Measurements from ENCODE around the gene TRPM4.

Gene TRPM4

DNA sequence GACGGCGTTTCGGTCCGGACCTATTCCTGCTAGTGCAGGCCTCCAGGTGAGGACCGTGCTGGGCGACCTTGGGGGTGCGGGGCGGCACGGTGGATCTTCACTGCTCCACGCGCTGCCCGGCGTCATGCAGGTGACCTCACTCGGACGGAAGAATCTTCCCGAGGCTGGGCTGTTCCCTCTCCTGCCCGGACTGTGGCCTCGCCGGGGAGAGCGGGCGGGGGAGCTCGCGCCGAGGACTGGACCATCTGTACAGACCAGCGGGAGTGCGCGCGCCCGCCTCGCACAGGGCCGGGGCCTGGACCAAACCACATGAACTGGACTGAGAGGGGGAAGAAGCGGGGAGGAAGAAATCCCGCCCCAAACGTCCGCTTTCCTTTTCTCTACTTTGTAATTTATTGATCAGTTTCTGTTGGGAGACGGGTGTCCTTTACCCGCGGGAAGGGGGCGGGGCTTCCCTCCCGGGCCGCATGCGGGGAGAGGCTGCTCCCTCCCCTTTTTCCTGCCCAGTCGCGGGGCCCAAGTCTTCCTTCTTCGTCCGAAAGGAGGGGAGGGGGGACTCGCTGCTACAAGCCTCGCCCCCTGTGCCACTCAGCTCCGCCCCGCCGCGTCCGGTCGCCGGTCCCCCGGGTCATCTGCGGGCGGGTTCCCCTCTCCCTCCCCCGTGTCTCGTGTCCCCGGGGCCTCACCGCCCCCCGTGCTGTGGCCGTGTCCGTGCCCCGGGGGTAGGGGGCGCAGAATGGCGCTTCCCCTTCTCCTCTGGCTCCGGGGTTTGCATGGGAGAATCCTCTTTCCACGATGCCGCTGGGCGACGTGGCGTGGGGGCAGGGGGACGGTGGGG, 7.3 kb upstream of the TRPM4 start:
- H3K4me1 Mint-ChIP-seq = peaks cover 35% of the 10 kb centered on the region
- H3K36me3 Mint-ChIP-seq = peaks cover 5% of the 10 kb centered on the region
- DNase-seq = peak; percentile 73
- H3K27ac Mint-ChIP-seq = no peak overlapping the region
- CTCF ChIA-PET = no interaction called here
- peak overlapping the region; percentile 73 for H3K4me3 Mint-ChIP-seq
- peaks cover 4% of the 10 kb centered on the region for H3K9me3 Mint-ChIP-seq
- H3K27me3 Mint-ChIP-seq = peaks cover 100% of the 10 kb centered on the region

DNA sequence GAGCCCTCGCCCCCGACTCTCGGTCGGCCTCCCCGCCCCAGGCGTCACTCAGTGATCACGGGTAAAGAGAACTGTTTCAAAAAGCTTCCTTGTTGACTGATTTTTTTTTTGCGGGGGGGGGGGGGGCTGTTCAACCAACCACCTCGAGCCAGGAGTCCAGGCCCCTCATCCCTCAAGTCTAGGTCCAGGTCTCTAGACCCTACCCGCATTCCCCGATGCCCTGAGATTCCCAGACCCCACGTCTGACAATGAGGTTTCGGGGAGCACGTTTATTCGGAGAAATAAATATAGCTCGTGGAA, 6.7 kb upstream of the TRPM4 start:
- H3K4me1 Mint-ChIP-seq = peaks cover 29% of the 10 kb centered on the region
- CTCF ChIA-PET = no interaction called here

DNA sequence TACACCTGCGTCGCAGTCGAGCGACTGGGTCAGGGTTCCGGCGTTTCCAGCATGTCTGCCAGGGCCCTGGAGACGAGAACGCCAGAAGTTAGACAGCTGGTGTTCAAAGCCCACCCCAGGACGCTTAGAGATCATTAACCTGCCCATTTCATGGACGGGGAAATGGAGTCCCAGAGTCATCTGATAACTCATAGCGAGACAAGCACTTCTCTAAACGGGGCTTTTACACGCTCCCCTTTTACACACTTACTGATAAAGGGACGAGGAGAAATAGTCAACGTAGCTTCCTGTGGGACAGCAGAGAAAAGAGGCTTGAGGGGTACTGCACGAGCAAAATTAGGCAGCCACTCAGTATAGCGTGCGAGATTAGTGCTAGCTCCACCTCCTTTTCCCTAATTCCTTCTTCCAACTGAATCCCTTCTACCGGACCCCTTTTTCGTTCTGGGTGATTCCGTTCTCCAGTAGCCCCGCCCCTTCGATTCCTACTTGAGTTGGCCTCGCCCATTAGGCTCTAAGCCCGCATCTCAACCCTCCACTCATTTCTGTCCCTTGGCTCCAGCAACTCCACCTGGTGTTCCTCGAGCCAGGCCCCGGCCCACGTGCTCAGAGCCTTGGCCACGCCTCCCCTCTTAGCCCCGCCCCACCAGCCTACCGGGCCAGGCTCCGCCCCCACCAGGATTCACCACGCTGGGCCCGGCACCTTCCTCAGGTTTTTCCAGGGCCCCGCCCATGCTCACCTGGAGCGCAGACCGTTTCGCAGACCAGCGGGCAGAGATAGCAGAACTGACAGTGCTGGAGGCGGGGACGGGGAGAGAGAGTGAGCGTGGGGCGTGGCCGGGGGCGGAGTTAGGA, 6.1 kb upstream of the TRPM4 start:
- Mint-ChIP-seq H3K4me3 (peak overlapping the region; percentile 24), H3K27me3 (peaks cover 100% of the 10 kb centered on the region), H3K4me1 (peaks cover 24% of the 10 kb centered on the region), H3K9me3 (peaks cover 4% of the 10 kb centered on the region), H3K27ac (no peak overlapping the region), H3K36me3 (peaks cover 5% of the 10 kb centered on the region)
- CTCF ChIA-PET = no interaction called here
- DNase-seq = peak; percentile 58

More for the DNA sequence above, 6.7 kb upstream of the TRPM4 start:
- peaks cover 100% of the 10 kb centered on the region for H3K27me3 Mint-ChIP-seq
- H3K36me3 Mint-ChIP-seq = peaks cover 5% of the 10 kb centered on the region
- no peak overlapping the region for H3K27ac Mint-ChIP-seq
- no peak overlapping the region for H3K4me3 Mint-ChIP-seq
- no peak for DNase-seq
- peaks cover 4% of the 10 kb centered on the region for H3K9me3 Mint-ChIP-seq

DNA sequence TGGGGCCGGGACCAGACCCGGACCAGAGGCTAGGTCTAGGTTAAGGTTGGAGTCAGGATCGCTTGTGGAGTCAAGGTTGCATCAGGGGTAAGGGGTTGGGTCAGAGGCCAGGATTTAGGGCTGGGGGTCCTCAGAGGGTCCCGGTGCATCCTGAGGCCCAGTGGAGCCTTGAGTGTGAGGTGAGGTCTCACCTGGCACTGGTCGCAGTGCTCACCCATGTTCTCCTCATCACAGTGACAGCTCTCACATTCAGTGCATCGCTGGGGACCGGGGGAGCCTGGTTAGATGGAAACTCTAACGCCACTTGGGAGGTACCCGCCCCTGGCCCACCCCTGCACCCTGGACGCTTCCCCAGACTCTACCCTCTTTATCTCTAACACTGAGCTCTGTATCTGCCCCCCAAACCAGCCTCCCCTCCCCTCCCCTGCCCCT, 5.5 kb upstream of the TRPM4 start:
- Mint-ChIP-seq H3K9me3 (peaks cover 4% of the 10 kb centered on the region), H3K4me1 (peaks cover 24% of the 10 kb centered on the region), H3K27ac (no peak overlapping the region), H3K4me3 (no peak overlapping the region), H3K36me3 (peaks cover 5% of the 10 kb centered on the region), H3K27me3 (peaks cover 98% of the 10 kb centered on the region)
- DNase-seq = no peak
- CTCF ChIA-PET = no interaction called here

GRCh38 chr19:49153167-49153809, 4.3 kb upstream of the TRPM4 start:
- Mint-ChIP-seq H3K27me3 (peaks cover 98% of the 10 kb centered on the region), H3K36me3 (peaks cover 5% of the 10 kb centered on the region), H3K9me3 (peaks cover 4% of the 10 kb centered on the region), H3K4me3 (no peak overlapping the region), H3K4me1 (peaks cover 26% of the 10 kb centered on the region), H3K27ac (no peak overlapping the region)
- CTCF ChIA-PET = no interaction called here
- no peak for DNase-seq

GRCh38 chr19:49154279-49154678, 3.3 kb upstream of the TRPM4 start:
- H3K27ac Mint-ChIP-seq = no peak overlapping the region
- H3K36me3 Mint-ChIP-seq = peaks cover 3% of the 10 kb centered on the region
- peaks cover 4% of the 10 kb centered on the region for H3K9me3 Mint-ChIP-seq
- H3K4me1 Mint-ChIP-seq = peaks cover 22% of the 10 kb centered on the region
- CTCF ChIA-PET = interaction anchor here (1.5 kb wide), 1 partner anchor 8 kb away, joined by 5 read pairs; no protein-coding TSS in a partner anchor
- no peak overlapping the region for H3K4me3 Mint-ChIP-seq
- no peak for DNase-seq
- peaks cover 98% of the 10 kb centered on the region for H3K27me3 Mint-ChIP-seq

DNA sequence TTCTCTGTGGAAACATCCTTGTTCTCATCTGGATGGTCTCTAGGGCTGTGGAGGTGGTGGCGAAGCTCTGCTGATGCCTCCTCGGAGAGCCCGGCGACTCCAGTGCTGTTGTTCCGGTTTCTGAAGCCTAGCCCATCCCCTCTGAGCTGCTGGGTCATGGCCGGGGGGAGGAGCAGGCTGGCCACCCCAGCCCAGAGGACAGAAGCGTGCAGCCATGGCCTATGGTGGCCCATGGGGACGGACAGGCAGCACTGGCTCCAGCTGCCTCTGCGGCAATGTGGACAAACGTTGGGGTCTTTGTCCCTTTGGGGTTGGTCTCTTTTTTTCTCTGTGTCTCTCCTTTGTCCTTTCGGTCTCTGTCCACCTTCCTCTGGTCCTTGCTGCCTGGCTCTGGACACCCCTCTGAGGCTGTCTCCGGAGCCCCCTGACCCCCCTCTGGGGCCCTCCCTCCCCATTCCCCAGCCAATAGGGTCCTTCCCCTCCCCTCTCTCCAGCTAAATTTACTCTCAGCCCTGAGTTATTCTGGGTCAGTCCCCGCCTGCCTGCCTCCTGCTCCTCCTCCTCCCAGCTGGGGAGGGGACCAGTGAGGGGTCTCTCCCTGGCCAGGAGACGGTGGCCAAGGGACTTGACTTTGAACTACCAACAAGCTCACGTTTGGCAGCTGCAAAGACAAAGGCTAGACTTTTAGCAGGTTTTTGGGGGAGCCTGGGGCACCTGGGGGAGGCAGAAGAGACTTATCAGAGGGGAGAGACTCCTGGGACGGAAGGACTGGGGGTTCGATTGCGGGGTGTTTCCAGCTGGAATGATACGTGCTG, 2.4 kb upstream of the TRPM4 start, which contains the start of gene HRC:
Gene HRC (minus strand): TSS at position 392 of the 815 bp plus-strand sequence. CDS start 159 bp downstream, at position 233.
- no peak for DNase-seq
- H3K27ac Mint-ChIP-seq = no peak within 1 kb of the TSS
- H3K36me3 Mint-ChIP-seq = peaks cover 3% of the 10 kb centered on the region
- CTCF ChIA-PET = interaction anchor here (1.5 kb wide), 1 partner anchor 9 kb away, joined by 5 read pairs; no protein-coding TSS in a partner anchor
- no peak within 1 kb of the TSS for H3K4me3 Mint-ChIP-seq
- peaks cover 95% of the 10 kb centered on the region for H3K27me3 Mint-ChIP-seq
- peaks cover 14% of the 10 kb centered on the region for H3K4me1 Mint-ChIP-seq
- H3K9me3 Mint-ChIP-seq = peaks cover 4% of the 10 kb centered on the region

GRCh38 chr19:49155820-49156346, 1.7 kb upstream of the TRPM4 start:
- peaks cover 4% of the 10 kb centered on the region for H3K9me3 Mint-ChIP-seq
- H3K27me3 Mint-ChIP-seq = peaks cover 95% of the 10 kb centered on the region

GRCh38 chr19:49160450-49161189, 3.0 kb downstream of the TRPM4 start:
- DNase-seq = no peak
- no peaks in the 10 kb centered on the region for H3K36me3 Mint-ChIP-seq
- H3K4me1 Mint-ChIP-seq = peaks cover 4% of the 10 kb centered on the region
- H3K27ac Mint-ChIP-seq = no peak overlapping the region
- H3K27me3 Mint-ChIP-seq = peaks cover 73% of the 10 kb centered on the region
- no peak overlapping the region for H3K4me3 Mint-ChIP-seq
- no peaks in the 10 kb centered on the region for H3K9me3 Mint-ChIP-seq
- CTCF ChIA-PET = no interaction called here

More at GRCh38 chr19:49155820-49156346, 1.7 kb upstream of the TRPM4 start:
- CTCF ChIA-PET = interaction anchor here (1.5 kb wide), 1 partner anchor 10 kb away, joined by 5 read pairs; no protein-coding TSS in a partner anchor
- Mint-ChIP-seq H3K27ac (no peak overlapping the region), H3K4me1 (peaks cover 12% of the 10 kb centered on the region), H3K4me3 (no peak overlapping the region), H3K36me3 (peaks cover 3% of the 10 kb centered on the region)
- DNase-seq = no peak

DNA sequence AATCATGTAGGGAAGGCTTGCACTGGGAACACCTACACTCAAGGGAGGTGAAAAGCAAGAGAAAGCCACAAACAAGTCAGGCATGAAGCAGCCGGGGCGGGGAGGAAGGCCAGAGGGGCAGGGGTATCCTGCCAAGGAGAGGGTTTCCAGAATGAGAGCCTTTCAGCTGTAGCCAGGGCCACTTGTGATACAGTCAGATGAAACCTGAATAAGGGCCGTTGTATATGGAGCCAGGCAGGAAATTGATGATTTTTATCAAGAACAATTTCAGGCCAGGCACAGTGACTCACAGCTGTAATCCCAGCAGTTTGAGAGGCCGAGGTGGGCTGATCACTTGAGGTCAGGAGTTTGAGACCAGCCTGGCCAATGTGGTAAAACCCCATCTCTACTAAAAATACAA, 4.4 kb downstream of the TRPM4 start:
- H3K36me3 Mint-ChIP-seq = no peaks in the 10 kb centered on the region
- no peak overlapping the region for H3K27ac Mint-ChIP-seq
- peaks cover 68% of the 10 kb centered on the region for H3K27me3 Mint-ChIP-seq
- CTCF ChIA-PET = interaction anchor here (1.5 to 1.6 kb wide), 2 partner anchors 16 to 37 kb away, joined by 3 to 4 read pairs; no protein-coding TSS in a partner anchor
- H3K4me1 Mint-ChIP-seq = peaks cover 4% of the 10 kb centered on the region
- no peak for DNase-seq
- H3K9me3 Mint-ChIP-seq = no peaks in the 10 kb centered on the region
- H3K4me3 Mint-ChIP-seq = no peak overlapping the region

DNA sequence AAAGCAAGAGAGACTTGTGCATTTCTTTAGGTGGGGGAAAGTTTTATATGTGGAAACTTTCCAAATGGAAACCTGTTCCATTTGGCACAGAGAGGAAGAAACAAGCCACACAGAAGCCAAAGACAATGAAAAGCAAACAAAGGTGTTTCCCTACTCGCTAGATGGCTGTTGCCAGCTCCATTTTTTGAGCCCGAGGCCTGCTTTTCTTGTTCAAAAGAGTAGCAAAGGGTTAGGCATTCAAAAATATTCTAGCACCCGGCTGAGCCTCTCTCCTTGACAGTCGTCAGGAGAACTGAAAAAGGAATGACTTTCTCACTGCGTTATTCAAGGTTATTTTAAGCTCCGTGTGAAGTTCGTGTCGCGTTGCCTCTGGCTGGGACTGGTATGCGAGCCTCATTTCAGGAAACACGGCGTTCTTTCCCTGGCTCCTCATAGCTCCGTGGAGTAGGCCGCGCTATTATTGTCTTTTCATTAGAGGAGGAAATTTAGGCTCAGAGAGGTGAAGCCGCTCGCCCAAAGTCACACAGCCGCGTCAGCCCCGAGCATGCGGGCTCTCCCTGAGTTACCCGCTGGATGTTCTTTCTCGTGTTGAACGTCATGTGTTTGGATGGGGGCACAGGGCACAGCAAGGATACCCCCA, 7.6 kb downstream of the TRPM4 start:
- H3K27me3 Mint-ChIP-seq = peaks cover 42% of the 10 kb centered on the region
- no peaks in the 10 kb centered on the region for H3K9me3 Mint-ChIP-seq
- CTCF ChIA-PET = interaction anchor here (1.3 kb wide), 1 partner anchor 67 kb away, joined by 3 read pairs; no protein-coding TSS in a partner anchor
- H3K27ac Mint-ChIP-seq = no peak overlapping the region
- H3K4me1 Mint-ChIP-seq = no peaks in the 10 kb centered on the region
- DNase-seq = no peak
- no peak overlapping the region for H3K4me3 Mint-ChIP-seq
- H3K36me3 Mint-ChIP-seq = no peaks in the 10 kb centered on the region

GRCh38 chr19:49165865-49166301, 8.3 kb downstream of the TRPM4 start:
- CTCF ChIA-PET = interaction anchor here (1.3 kb wide), 1 partner anchor 68 kb away, joined by 3 read pairs; no protein-coding TSS in a partner anchor
- H3K9me3 Mint-ChIP-seq = no peaks in the 10 kb centered on the region
- no peak for DNase-seq
- H3K36me3 Mint-ChIP-seq = no peaks in the 10 kb centered on the region
- H3K4me1 Mint-ChIP-seq = no peaks in the 10 kb centered on the region
- no peak overlapping the region for H3K4me3 Mint-ChIP-seq
- H3K27ac Mint-ChIP-seq = no peak overlapping the region
- H3K27me3 Mint-ChIP-seq = peaks cover 41% of the 10 kb centered on the region
